Measurements from ENCODE around the gene TNS3.

TNS3 gene

GRCh38 chr7:47300472-47301104, 281.3 kb downstream of the TNS3 start:
- TF ChIP-seq CTCF (IDR thresholded peaks at IDR 0.05; ENCODE audit: low read depth, low read length, missing control alignments) = no peak
- no peak for DNase-seq (ENCODE audit: low read depth)
- no peak overlapping the region for H3K4me3 ChIP-seq (ENCODE audit: low read depth, low read length)

- H3K4me3 ChIP-seq (ENCODE audit: low read depth, low read length) = no peak overlapping the region
- DNase-seq (ENCODE audit: low read depth) = no peak
- TF ChIP-seq CTCF (IDR thresholded peaks at IDR 0.05; ENCODE audit: low read depth, low read length, missing control alignments) = no peak
These were observed 282.4 kb downstream of the TNS3 start for GRCh38 chr7:47299496-47299895.

GRCh38 chr7:47298636-47299035, 283.3 kb downstream of the TNS3 start:
- no peak for DNase-seq (ENCODE audit: low read depth)
- H3K4me3 ChIP-seq (ENCODE audit: low read depth, low read length) = no peak overlapping the region
- TF ChIP-seq CTCF (IDR thresholded peaks at IDR 0.05; ENCODE audit: low read depth, low read length, missing control alignments) = no peak

GRCh38 chr7:47297120-47297519, 284.8 kb downstream of the TNS3 start:
- no peak for TF ChIP-seq CTCF (IDR thresholded peaks at IDR 0.05; ENCODE audit: low read depth, low read length, missing control alignments)
- no peak for DNase-seq (ENCODE audit: low read depth)
- H3K4me3 ChIP-seq (ENCODE audit: low read depth, low read length) = no peak overlapping the region

GRCh38 chr7:47295606-47296005, 286.3 kb downstream of the TNS3 start:
- H3K4me3 ChIP-seq (ENCODE audit: low read depth, low read length) = no peak overlapping the region
- TF ChIP-seq CTCF (IDR thresholded peaks at IDR 0.05; ENCODE audit: low read depth, low read length, missing control alignments) = no peak
- DNase-seq (ENCODE audit: low read depth) = no peak

- no peak for DNase-seq (ENCODE audit: low read depth)
- TF ChIP-seq CTCF (IDR thresholded peaks at IDR 0.05; ENCODE audit: low read depth, low read length, missing control alignments) = no peak
These were observed 287.2 kb downstream of the TNS3 start for GRCh38 chr7:47294556-47295222.

More at GRCh38 chr7:47294556-47295222, 287.2 kb downstream of the TNS3 start:
- no peak overlapping the region for H3K4me3 ChIP-seq (ENCODE audit: low read depth, low read length)
